Aorta (tissue), 5 donors: ENCODE data around the gene KCNH6. TPM values are rescaled to one million over a fixed set of nuclear protein-coding genes. Genes with fewer than 3 reads are reported as not detected.

Experiments used
- ATAC-seq: fragments of 200-7000 bp; cut with Tn5 transposase; one replicate; pipeline ENCODE4 v1.9.1; 2022; ENCODE audit warnings: moderate library complexity; ENCODE audit not compliant: low FRiP score
- DNase-seq, 2 donors: peaks; one replicate each; pipeline ENCODE4 v3.0.0-alpha.2; 2020
- H3K27ac ChIP-seq, 2 donors: one replicate each; pipeline ENCODE4 v1.5.1; 2013; ENCODE audit warnings: low read length in 2 of 2, mild to moderate bottlenecking in 2 of 2, moderate library complexity in 2 of 2, control low read depth in 1 of 2, inconsistent platforms in 1 of 2, low read depth in 1 of 2
- H3K27me3 ChIP-seq, 2 donors: one replicate each; pipeline ENCODE4 v1.6.1; 2013; ENCODE audit warnings: control low read depth in 1 of 2, low read length in 1 of 2, mild to moderate bottlenecking in 1 of 2, moderate library complexity in 1 of 2; ENCODE audit not compliant: insufficient read depth in 2 of 2, control insufficient read depth in 1 of 2
- H3K36me3 ChIP-seq, 2 donors: one replicate each; pipeline ENCODE4 v1.6.1; 2013; ENCODE audit warnings: control low read depth in 1 of 2, low read length in 1 of 2, mild to moderate bottlenecking in 1 of 2; ENCODE audit not compliant: insufficient read depth in 2 of 2, control insufficient read depth in 1 of 2
- H3K4me1 ChIP-seq, 2 donors: one replicate each; pipeline ENCODE4 v1.6.1; 2013; ENCODE audit warnings: low read length in 2 of 2, control low read depth in 1 of 2, mild to moderate bottlenecking in 1 of 2, moderate library complexity in 1 of 2; ENCODE audit not compliant: insufficient read depth in 2 of 2, control insufficient read depth in 1 of 2
- H3K4me3 ChIP-seq, 2 donors: one replicate each; pipeline ENCODE4 v1.5.1; 2013; ENCODE audit warnings: low read length in 2 of 2, control low read depth in 1 of 2, mild to moderate bottlenecking in 1 of 2
- H3K9me3 ChIP-seq: one replicate; pipeline ENCODE4 v1.6.1; 2013; ENCODE audit warnings: mild to moderate bottlenecking, low read length; ENCODE audit not compliant: control insufficient read depth
- WGBS, 2 donors: extraction: QIAGEN DNeasy Blood & Tissue Kit; methylation state at CpG; one replicate each; pipeline ENCODE4 v1.1.7; 2013; 5-methylcytosine and 5-hydroxymethylcytosine counted together
- intact Hi-C, 2 donors: fragments of 100-400 bp; cut with DNase I; formaldehyde crosslinking; loops; one replicate each; pipeline versions ENCODE4 v1.14.2 to v1.15.0; 2022
- polyA plus RNA-seq, 2 donors: library from polyadenylated mRNA; stranded (reverse); fragments of 200-250 nt; gene quantifications; one replicate each; pipeline ENCODE4 v1.2.3, GENCODE V29; 2013
- total RNA-seq, 2 donors: library from RNA; stranded (reverse); fragmentation: NEBNext Ultra II Directional; extraction: Animal tissue kit (Norgen Biotek cat#: 25700); gene quantifications; one replicate each; pipeline ENCODE4 v1.2.1, GENCODE V29; 2021
- donor health status: healthy with polysubstance abuse.
- donor health status: Bipolar disorder and iron deficiency.
- donor health status: DM: no; HTN: no; CAD: no.
- donor health status: DM: no; HTN: no; CAD: no.
- donor health status: DM: yes; HTN: yes; CAD: no.

KCNH6 gene
- total and polyA plus RNA-seq, 4 donors: not detected

DNA sequence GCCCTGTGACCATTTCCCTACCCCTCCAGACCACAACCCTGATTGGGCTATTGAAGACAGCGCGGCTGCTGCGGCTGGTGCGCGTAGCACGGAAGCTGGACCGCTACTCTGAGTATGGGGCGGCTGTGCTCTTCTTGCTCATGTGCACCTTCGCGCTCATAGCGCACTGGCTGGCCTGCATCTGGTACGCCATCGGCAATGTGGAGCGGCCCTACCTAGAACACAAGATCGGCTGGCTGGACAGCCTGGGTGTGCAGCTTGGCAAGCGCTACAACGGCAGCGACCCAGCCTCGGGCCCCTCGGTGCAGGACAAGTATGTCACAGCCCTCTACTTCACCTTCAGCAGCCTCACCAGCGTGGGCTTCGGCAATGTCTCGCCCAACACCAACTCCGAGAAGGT is 12.5 kb downstream of the KCNH6 start:
- no peaks in the 10 kb centered on the region for H3K27me3 ChIP-seq
- WGBS, 2 donors: 96 to 97% methylated on average over 24 of the region's 24 CpGs
- intact Hi-C loops: no loop called here
- H3K4me1 ChIP-seq: no peaks in the 10 kb centered on the region
- no peak overlapping the region for H3K27ac ChIP-seq
- no peak overlapping the region for H3K4me3 ChIP-seq
- no peaks in the 10 kb centered on the region for H3K36me3 ChIP-seq
- DNase-seq (peak in 1 of 2 donors; percentile 65), ATAC-seq (no peak)
- no peaks in the 10 kb centered on the region for H3K9me3 ChIP-seq

DNA sequence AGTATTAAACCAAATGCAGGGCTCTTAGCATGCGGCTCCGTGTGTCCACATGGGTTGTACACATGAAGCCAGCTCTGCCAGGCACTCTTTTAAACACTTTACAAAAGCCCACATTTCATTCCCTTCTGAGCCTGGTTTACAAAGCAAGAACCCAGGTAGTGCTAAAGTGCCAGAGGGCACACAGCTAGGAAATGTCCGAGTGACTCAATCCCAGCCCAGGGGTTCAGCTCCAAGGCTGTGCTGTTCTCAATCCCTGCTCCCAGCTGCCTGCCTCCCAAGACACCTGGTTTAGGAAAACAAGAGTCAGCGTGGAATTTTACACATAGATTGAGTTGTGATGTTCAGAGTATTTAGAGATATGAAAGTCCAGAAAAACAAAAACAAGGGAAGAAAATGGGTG is 13.8 kb downstream of the KCNH6 start:
- intact Hi-C loops: no loop called here
- Histone ChIP-seq H3K27me3 (no peaks in the 10 kb centered on the region), H3K4me1 (no peaks in the 10 kb centered on the region), H3K9me3 (no peaks in the 10 kb centered on the region), H3K36me3 (no peaks in the 10 kb centered on the region), H3K4me3 (no peak overlapping the region), H3K27ac (no peak overlapping the region)
- no peak for ATAC-seq
- DNase-seq: peak in 1 of 2 donors; percentile 16
- 91 to 93% methylated on average over 4 of the region's 4 CpGs for WGBS, 2 donors

- H3K9me3 ChIP-seq: no peaks in the 10 kb centered on the region
- H3K4me3 ChIP-seq: no peak overlapping the region
- no peaks in the 10 kb centered on the region for H3K36me3 ChIP-seq
- DNase-seq: peak in 1 of 2 donors; percentile 75
- 4 to 5% methylated on average over 62 of the region's 62 CpGs for WGBS, 2 donors
- peak; percentile 4 for ATAC-seq
- H3K4me1 ChIP-seq: no peaks in the 10 kb centered on the region
- no peaks in the 10 kb centered on the region for H3K27me3 ChIP-seq
- no peak overlapping the region for H3K27ac ChIP-seq
- intact Hi-C loops: no loop called here
Measured at GRCh38 chr17:63537991-63538692, 15.0 kb downstream of the KCNH6 start.

GRCh38 chr17:63538693-63539595 is 15.8 kb downstream of the KCNH6 start:
- H3K27ac ChIP-seq: no peak overlapping the region
- no peaks in the 10 kb centered on the region for H3K4me1 ChIP-seq
- H3K4me3 ChIP-seq: no peak overlapping the region
- intact Hi-C loops: no loop called here
- no peaks in the 10 kb centered on the region for H3K36me3 ChIP-seq
- ATAC-seq (no peak), DNase-seq (peak in 1 of 2 donors; percentile 62)
- 63 to 67% methylated on average over 9 of the region's 9 CpGs for WGBS, 2 donors
- H3K9me3 ChIP-seq: no peaks in the 10 kb centered on the region
- no peaks in the 10 kb centered on the region for H3K27me3 ChIP-seq

DNA sequence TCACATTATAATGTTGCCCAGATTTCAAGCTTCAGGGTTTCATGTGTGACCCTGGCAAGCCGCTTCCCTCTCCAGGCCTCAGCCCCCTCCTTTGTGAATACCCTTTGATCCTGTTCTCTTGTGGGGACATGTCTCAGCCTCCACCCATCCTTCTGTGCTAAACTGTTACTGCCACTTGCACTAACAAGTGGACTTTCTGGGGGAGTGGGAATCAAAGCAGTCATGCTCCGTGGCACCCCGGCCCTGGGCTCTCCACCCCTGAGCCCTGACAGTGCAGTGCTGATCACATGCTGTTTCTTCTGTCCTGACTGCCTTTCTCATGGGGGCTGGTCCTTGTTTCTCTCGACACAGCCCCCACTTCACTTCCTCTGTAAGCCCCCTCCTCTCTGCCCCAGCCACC is 17.4 kb downstream of the KCNH6 start:
- WGBS, 2 donors: 69 to 70% methylated on average over 4 of the region's 4 CpGs
- DNase-seq (peak in 1 of 2 donors; percentile 16), ATAC-seq (no peak)
- Histone ChIP-seq H3K36me3 (no peaks in the 10 kb centered on the region), H3K4me1 (no peaks in the 10 kb centered on the region), H3K4me3 (no peak overlapping the region), H3K27me3 (no peaks in the 10 kb centered on the region), H3K27ac (no peak overlapping the region), H3K9me3 (no peaks in the 10 kb centered on the region)
- intact Hi-C loops: no loop called here

- no peaks in the 10 kb centered on the region for H3K36me3 ChIP-seq
- no peak for DNase-seq
- no peaks in the 10 kb centered on the region for H3K9me3 ChIP-seq
- no peak overlapping the region for H3K4me3 ChIP-seq
- H3K4me1 ChIP-seq: no peaks in the 10 kb centered on the region
- 93 to 94% methylated on average over 9 of the region's 9 CpGs for WGBS, 2 donors
- intact Hi-C loops: no loop called here
- H3K27ac ChIP-seq: no peak overlapping the region
- no peak for ATAC-seq
- no peaks in the 10 kb centered on the region for H3K27me3 ChIP-seq
Measured at GRCh38 chr17:63542218-63542545, 19.0 kb downstream of the KCNH6 start.

DNA sequence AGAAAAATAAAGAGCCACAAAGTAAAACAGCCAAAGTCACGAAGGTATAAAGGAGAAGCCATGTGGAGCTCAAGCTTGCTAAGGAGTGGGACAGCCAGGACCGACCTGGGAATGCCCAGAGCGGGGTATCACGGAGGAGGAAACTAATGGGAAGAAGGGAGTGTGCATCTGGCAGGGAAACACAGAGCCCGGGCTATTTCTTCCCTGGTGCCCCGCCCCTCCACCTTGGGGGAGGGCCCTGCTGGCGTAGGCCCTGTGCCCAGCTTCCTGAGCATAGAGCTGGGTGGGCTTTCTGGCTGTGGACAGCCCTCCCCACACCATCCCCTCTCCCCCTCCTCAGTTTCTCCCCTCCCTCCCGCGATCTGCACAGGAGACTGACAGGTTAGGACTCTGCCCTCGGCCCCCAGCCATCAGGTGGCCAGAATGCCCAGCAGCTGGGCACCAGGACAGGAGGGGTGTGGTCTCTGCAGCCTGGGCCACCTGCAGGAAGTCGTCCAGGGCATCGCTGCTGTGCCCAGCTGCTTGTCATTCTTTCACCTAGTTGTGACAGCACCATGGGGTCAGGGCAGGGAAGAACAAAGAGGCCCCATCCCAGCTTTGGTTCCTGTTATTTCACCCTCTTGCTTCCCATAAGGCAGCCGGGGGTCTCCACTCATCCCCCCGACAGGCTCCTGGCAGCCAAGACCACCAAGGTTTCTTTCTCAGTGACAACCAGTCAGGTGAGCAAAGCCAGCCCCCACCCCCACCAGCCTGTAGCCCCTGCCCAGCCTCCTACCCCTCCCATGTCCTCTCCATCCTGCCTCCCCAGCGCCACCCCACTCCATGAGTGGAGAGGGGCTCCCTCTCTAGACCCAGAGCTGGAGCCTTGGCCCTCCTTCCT is 20.0 kb downstream of the KCNH6 start:
- H3K4me1 ChIP-seq: no peaks in the 10 kb centered on the region
- DNase-seq (peak in 1 of 2 donors; percentile 57), ATAC-seq (no peak)
- H3K27ac ChIP-seq: no peak overlapping the region
- intact Hi-C loops: no loop called here
- H3K36me3 ChIP-seq: no peaks in the 10 kb centered on the region
- H3K9me3 ChIP-seq: no peaks in the 10 kb centered on the region
- no peaks in the 10 kb centered on the region for H3K27me3 ChIP-seq
- 65 to 70% methylated on average over 14 to 15 of the region's 15 CpGs for WGBS, 2 donors
- no peak overlapping the region for H3K4me3 ChIP-seq

- intact Hi-C loops: no loop called here
- no peaks in the 10 kb centered on the region for H3K27me3 ChIP-seq
- ATAC-seq (no peak), DNase-seq (peak in 1 of 2 donors; percentile 48)
- no peaks in the 10 kb centered on the region for H3K4me1 ChIP-seq
- no peak overlapping the region for H3K27ac ChIP-seq
- H3K4me3 ChIP-seq: no peak overlapping the region
- no peaks in the 10 kb centered on the region for H3K36me3 ChIP-seq
- H3K9me3 ChIP-seq: no peaks in the 10 kb centered on the region
Measured at GRCh38 chr17:63543822-63544420, 20.8 kb downstream of the KCNH6 start.
